ENCODE measurements around the gene NFIC.

DNA sequence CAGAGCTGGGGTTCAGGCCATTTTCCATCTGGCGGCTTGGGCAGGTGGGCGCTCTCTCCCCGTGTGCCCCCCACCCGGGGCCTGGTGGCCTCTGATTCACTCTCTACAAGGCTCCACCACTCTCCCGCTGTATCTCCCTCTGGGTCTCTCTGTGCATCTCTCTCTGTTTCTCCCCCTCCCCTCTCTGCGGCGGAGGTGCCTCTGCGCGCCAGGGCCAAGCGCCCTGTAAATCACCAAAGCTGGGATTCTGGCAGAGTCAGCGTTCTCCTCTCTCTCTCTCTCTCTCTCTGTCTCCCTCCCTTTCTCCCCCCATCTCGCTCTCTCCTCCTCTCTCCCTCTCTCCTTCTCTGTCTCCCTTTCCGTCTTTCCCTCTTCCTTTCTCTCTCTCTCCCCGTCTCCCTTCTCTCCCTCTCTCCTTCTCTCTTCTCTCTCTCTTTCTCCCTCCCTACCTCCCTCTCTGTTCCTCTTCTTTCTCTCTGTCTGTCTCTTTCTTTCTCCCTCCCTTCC is 3.9 kb downstream of the NFIC start:
- TF ChIP-seq, protein P1, sequence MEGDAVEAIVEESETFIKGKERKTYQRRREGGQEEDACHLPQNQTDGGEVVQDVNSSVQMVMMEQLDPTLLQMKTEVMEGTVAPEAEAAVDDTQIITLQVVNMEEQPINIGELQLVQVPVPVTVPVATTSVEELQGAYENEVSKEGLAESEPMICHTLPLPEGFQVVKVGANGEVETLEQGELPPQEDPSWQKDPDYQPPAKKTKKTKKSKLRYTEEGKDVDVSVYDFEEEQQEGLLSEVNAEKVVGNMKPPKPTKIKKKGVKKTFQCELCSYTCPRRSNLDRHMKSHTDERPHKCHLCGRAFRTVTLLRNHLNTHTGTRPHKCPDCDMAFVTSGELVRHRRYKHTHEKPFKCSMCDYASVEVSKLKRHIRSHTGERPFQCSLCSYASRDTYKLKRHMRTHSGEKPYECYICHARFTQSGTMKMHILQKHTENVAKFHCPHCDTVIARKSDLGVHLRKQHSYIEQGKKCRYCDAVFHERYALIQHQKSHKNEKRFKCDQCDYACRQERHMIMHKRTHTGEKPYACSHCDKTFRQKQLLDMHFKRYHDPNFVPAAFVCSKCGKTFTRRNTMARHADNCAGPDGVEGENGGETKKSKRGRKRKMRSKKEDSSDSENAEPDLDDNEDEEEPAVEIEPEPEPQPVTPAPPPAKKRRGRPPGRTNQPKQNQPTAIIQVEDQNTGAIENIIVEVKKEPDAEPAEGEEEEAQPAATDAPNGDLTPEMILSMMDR (conservative IDR thresholded peaks at IDR 0.05 in 1 of 2, IDR thresholded peaks at IDR 0.05 in 1 of 2; ENCODE audit: extremely low read depth in 1 of 2, insufficient read depth in 1 of 2, low read depth in 1 of 2, low read length in 2 of 2) = no peak
- TF ChIP-seq EZH2 (IDR thresholded peaks at IDR 0.05; ENCODE audit: borderline replicate concordance, low read length) = no peak

All from mammary epithelial cell (primary cell).